IMR-90 (cell line): Measurements from ENCODE around the gene TMEM238. TPM values are rescaled to one million over a fixed set of nuclear protein-coding genes. Genes with fewer than 3 reads are reported as not detected.

Source experiments
- ATAC-seq: fragments of 200-7000 bp; cut with Tn5 transposase; 2 replicates; pipeline ENCODE4 v1.9.1; 2020; ENCODE audit warnings: low read depth, mild to moderate bottlenecking, moderate library complexity
- BruUV-seq: library from RNA; stranded (reverse); fragments of 400-500 nt; replicated peaks from 2 replicates; lab custom pipeline; 2021; lab: Mats Ljungman, UMichigan
- CTCF ChIA-PET: fragments of 300-600 bp; formaldehyde crosslinking; extraction: SDS; loops from one replicate; lab custom pipeline; 2021; ENCODE audit warnings: antibody characterized with exemption; lab: Yijun Ruan, JAX
- POLR2A ChIA-PET: fragments of 300-600 bp; sonication (Branson Sonifier 250); formaldehyde crosslinking; loops from one replicate; lab custom pipeline; 2022; ENCODE audit warnings: antibody characterized with exemption; ENCODE audit not compliant: unreplicated experiment; lab: Charles Lee
- DNase-seq: peaks from one replicate; pipeline ENCODE4 v3.0.0; 2013
- H2AFZ ChIP-seq: replicated peaks from 2 replicates; pipeline ENCODE3; 2013; ENCODE audit warnings: low read length, mild to moderate bottlenecking; ENCODE audit not compliant: poor library complexity
- H2AK5ac ChIP-seq: 2 replicates; pipeline ENCODE4 v1.6.1; 2013; ENCODE audit warnings: low read depth, low read length, inconsistent platforms
- H2AK9ac ChIP-seq: replicated peaks from 2 replicates; pipeline ENCODE3; 2013; ENCODE audit warnings: mild to moderate bottlenecking, low read depth, low read length, moderate library complexity; ENCODE audit not compliant: poor library complexity
- H2BK120ac ChIP-seq: 2 replicates; pipeline ENCODE4 v1.6.1; 2013; ENCODE audit warnings: low read depth, low read length, inconsistent platforms
- H2BK15ac ChIP-seq: 3 replicates; pipeline ENCODE4 v1.6.1; 2013; ENCODE audit warnings: low read depth, low read length, inconsistent platforms
- H2BK20ac ChIP-seq: 2 replicates; pipeline ENCODE4 v1.6.1; 2013; ENCODE audit warnings: low read depth, mild to moderate bottlenecking, inconsistent platforms, low read length, moderate library complexity
- H2BK5ac ChIP-seq: 2 replicates; pipeline ENCODE4 v1.6.1; 2013; ENCODE audit warnings: mild to moderate bottlenecking, low read depth, low read length, inconsistent platforms; ENCODE audit not compliant: poor library complexity, severe bottlenecking
- H3K14ac ChIP-seq: replicated peaks from 2 replicates; pipeline ENCODE4 v1.6.1; 2013; ENCODE audit warnings: low read depth, low read length, inconsistent platforms
- H3K18ac ChIP-seq: 2 replicates; pipeline ENCODE4 v1.6.1; 2013; ENCODE audit warnings: low read depth, low read length, control low read depth
- H3K23ac ChIP-seq: 2 replicates; pipeline ENCODE4 v1.6.1; 2013; ENCODE audit warnings: low read depth, low read length, inconsistent platforms
- H3K27ac ChIP-seq: 2 replicates; pipeline ENCODE4 v1.5.1; 2013; ENCODE audit warnings: mild to moderate bottlenecking, control low read depth, low read length; ENCODE audit not compliant: insufficient read depth
- H3K27me3 ChIP-seq: 2 replicates; pipeline ENCODE4 v1.6.1; 2013; ENCODE audit warnings: low read length; ENCODE audit not compliant: control insufficient read depth, insufficient read depth
- H3K36me3 ChIP-seq: 2 replicates; pipeline ENCODE4 v1.6.1; 2013; ENCODE audit warnings: low read length, mixed read lengths; ENCODE audit not compliant: control insufficient read depth, insufficient read depth
- H3K4ac ChIP-seq: 2 replicates; pipeline ENCODE4 v1.6.1; 2013; ENCODE audit warnings: low read depth, low read length, inconsistent platforms
- H3K4me1 ChIP-seq: 2 replicates; pipeline ENCODE4 v1.6.1; 2013; ENCODE audit warnings: low read length, mixed read lengths; ENCODE audit not compliant: control insufficient read depth, insufficient read depth
- H3K4me2 ChIP-seq: 2 replicates; pipeline ENCODE4 v1.6.1; 2013; ENCODE audit warnings: low read depth, mild to moderate bottlenecking, control low read depth, low read length, moderate library complexity
- H3K4me3 ChIP-seq: 2 replicates; pipeline ENCODE4 v1.5.1; 2013; ENCODE audit warnings: low read depth, mild to moderate bottlenecking, control low read depth, low read length, moderate library complexity; ENCODE audit not compliant: insufficient read depth
- H3K56ac ChIP-seq: 2 replicates; pipeline ENCODE4 v1.6.1; 2013; ENCODE audit warnings: low read length, inconsistent platforms; ENCODE audit not compliant: insufficient read depth; ENCODE audit errors: extremely low read depth
- H3K79me1 ChIP-seq, 2 experiments: 2 replicates each; pipeline ENCODE4 v1.6.1; 2013; ENCODE audit warnings: low read length in 2 of 2, inconsistent platforms in 1 of 2, low read depth in 1 of 2
- H3K9ac ChIP-seq: 2 replicates; pipeline ENCODE4 v1.6.1; 2013; ENCODE audit warnings: low read depth, low read length, control low read depth
- H3K9me1 ChIP-seq: 2 replicates; pipeline ENCODE4 v1.6.1; 2013; ENCODE audit warnings: low read length, inconsistent platforms; ENCODE audit not compliant: insufficient read depth
- H3K9me3 ChIP-seq: 2 replicates; pipeline ENCODE4 v1.6.1; 2013; ENCODE audit warnings: low read length; ENCODE audit not compliant: control insufficient read depth, insufficient read depth
- H4K20me1 ChIP-seq: 2 replicates; pipeline ENCODE4 v1.6.1; 2013; ENCODE audit warnings: low read length, inconsistent platforms; ENCODE audit not compliant: insufficient read depth
- H4K5ac ChIP-seq: 2 replicates; pipeline ENCODE4 v1.6.1; 2013; ENCODE audit warnings: mild to moderate bottlenecking, low read depth, low read length, control low read depth
- H4K8ac ChIP-seq, 2 experiments: 2 replicates each; pipeline ENCODE4 v1.6.1; 2013; ENCODE audit warnings: low read depth in 2 of 2, low read length in 2 of 2, control low read depth in 1 of 2, inconsistent platforms in 1 of 2
- H4K91ac ChIP-seq: 2 replicates; pipeline ENCODE4 v1.6.1; 2013; ENCODE audit warnings: low read depth, low read length, inconsistent platforms; ENCODE audit not compliant: insufficient read depth
- CEBPB ChIP-seq: IDR thresholded peaks from 2 replicates; pipeline ENCODE4 v1.6.1; 2012; ENCODE audit warnings: low read depth, low read length, improper control_type of control experiment
- CHD1 ChIP-seq: IDR thresholded peaks from 2 replicates; pipeline ENCODE4 v1.6.1; 2012; ENCODE audit warnings: low read depth, low read length, improper control_type of control experiment
- FOS ChIP-seq: fragments of 150-350 bp; IDR thresholded peaks from 2 replicates; pipeline ENCODE4 v1.6.1; 2016; ENCODE audit warnings: low read depth, low read length
- MAZ ChIP-seq: IDR thresholded peaks from 2 replicates; pipeline ENCODE4 v1.6.1; 2012; ENCODE audit warnings: low read depth, mild to moderate bottlenecking, low read length, improper control_type of control experiment, moderate library complexity, borderline replicate concordance
- POLR2A ChIP-seq: IDR thresholded peaks from 2 replicates; pipeline ENCODE4 v1.6.1; 2012; ENCODE audit warnings: mild to moderate bottlenecking, low read depth, low read length
- RFX5 ChIP-seq: IDR thresholded peaks from 2 replicates; pipeline ENCODE4 v1.8.0; 2012; ENCODE audit warnings: low read depth, mild to moderate bottlenecking, low read length, moderate library complexity
- USF2 ChIP-seq: fragments of 150-350 bp; IDR thresholded peaks from 2 replicates; pipeline ENCODE4 v1.6.1; 2017; ENCODE audit warnings: mild to moderate bottlenecking, antibody characterized with exemption, low read length, low read depth
- WGBS, 2 experiments: methylation state at CpG; one replicate each; pipeline versions ENCODE4 v1.1.5 to v1.1.7; 2013; ENCODE audit warnings: missing lambda C conversion rate in 2 of 2; ENCODE audit not compliant: insufficient read length in 1 of 2; ENCODE audit errors: extremely low coverage in 2 of 2; 5-methylcytosine and 5-hydroxymethylcytosine counted together
- dilution Hi-C: fragments of 300-500 bp; cut with HindIII; formaldehyde crosslinking; loops from one replicate; pipeline ENCODE4 v1.14.3; 2018; ENCODE audit warnings: low sequenced_read_pairs; ENCODE audit not compliant: unreplicated experiment
- in situ Hi-C: fragments of 300-500 bp; cut with MboI; formaldehyde crosslinking; loops from 3 replicates; pipeline ENCODE4 v1.14.3; 2019; ENCODE audit warnings: low sequenced_read_pairs, inconsistent platforms, mixed read lengths
- intact Hi-C: fragments of 100-400 bp; cut with micrococcal nuclease; formaldehyde crosslinking; loops from 2 replicates; pipeline ENCODE4 v1.10.0; 2022
- polyA plus RNA-seq, 3 experiments: library from polyadenylated mRNA; depleted of rRNA; stranded (reverse); fragments of >200 nt; gene quantifications; 2 replicates each; pipeline ENCODE4 v1.2.3, GENCODE V29; 2012; ENCODE audit warnings: low replicate concordance in 1 of 3
- total RNA-seq: library from RNA; depleted of rRNA; stranded (reverse); fragments of >200 nt; gene quantifications from 2 replicates; pipeline ENCODE4 v1.2.3, GENCODE V29; 2012

TMEM238 gene
- total and polyA plus RNA-seq, 2 of the 4 experiments (the other 2 are of a cell fraction): not detected

DNA sequence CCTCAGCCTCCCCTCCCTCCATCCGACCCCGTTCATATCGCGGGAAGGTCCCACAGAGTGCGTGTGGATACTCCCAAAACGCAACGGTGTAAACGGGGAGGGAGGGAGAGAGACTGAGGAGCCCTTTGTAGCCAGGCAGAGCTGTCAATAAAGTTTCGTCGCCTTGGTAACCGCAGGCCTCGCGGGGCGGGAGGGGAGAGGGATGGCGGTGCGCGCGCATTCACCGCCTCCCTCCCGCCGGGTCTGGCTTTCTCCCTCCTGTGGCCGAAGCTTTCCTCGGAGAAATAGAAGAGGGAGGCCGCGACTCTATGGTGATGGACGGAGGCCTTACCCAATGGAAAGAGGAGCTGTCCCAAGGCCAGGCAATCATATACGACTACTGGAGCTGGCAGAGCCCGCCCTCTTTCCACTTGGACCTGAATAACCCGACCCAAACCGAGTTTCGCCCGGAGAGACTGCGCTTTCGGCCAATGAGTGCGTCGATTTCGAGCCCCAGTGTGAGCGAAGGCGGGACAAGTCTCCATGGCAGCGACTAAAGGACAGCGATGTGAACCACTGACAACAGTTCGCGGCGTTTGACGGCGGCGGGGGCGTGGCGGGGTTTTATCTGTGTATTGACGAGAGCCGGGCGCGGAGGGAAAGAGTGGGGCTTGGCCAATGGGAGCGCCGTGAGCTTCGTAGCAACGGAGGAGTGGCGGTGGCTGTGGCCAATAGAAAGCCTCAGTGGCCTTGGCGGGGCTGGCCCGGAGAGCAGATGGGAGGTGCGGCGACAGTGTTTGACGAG lies 44.8 kb downstream of the TMEM238 start, which contains the start of gene KMT5C (continued):
- TF ChIP-seq FOS (peak; percentile 53; the same call in 1 of the 2 replicates), CEBPB (no peak), MAZ (peak; percentile 98)

DNA sequence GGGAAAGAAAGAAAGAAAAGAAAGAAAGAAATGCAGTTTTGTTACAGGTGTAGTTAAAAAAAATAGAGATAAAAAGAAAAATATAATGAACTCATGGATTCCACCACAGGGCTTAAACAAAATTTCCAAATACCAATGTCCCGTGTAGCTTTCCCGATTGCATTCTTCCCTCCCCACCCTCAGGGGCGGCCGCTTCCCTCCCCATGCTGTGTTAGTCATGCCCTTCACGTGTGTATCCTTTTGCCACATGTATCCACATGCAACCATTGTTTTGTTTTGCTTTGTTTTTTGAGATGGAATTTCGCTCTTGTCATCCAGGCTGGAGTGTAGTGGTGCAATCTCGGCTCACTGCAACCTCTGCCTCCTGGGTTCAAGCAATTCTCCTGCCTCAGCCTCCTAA lies 48.0 kb downstream of the TMEM238 start:
- H3K4me3 ChIP-seq: no peak overlapping the region
- peaks cover 8% of the 10 kb centered on the region for H3K27me3 ChIP-seq
- peaks cover 4% of the 10 kb centered on the region; the same call in 1 of the 2 replicates for H3K9me1 ChIP-seq
- H3K27ac ChIP-seq: no peak overlapping the region
- no CpG with 5 or more reads among the region's 7 CpGs for WGBS, 2 experiments
- no peak overlapping the region for H3K14ac ChIP-seq
- no peak overlapping the region for H2BK15ac ChIP-seq
- TF ChIP-seq RFX5 (no peak), USF2 (no peak), FOS (no peak), CHD1 (no peak), POLR2A (no peak)
- no peak overlapping the region for H3K18ac ChIP-seq
- H3K36me3 ChIP-seq: no peaks in the 10 kb centered on the region
- POLR2A ChIA-PET: no interaction called here
- DNase-seq (no peak), ATAC-seq (no peak)
- no peak overlapping the region for H4K91ac ChIP-seq
- H4K8ac ChIP-seq: no peak overlapping the region
- H2AK5ac ChIP-seq: no peak overlapping the region
- no peak overlapping the region for H3K9ac ChIP-seq
- dilution Hi-C loops (no loop called here), in situ Hi-C loops (no loop called here), intact Hi-C loops (no loop called here)
- no peaks in the 10 kb centered on the region for H3K9me3 ChIP-seq
- no peak overlapping the region for H2BK20ac ChIP-seq
- no peak overlapping the region for H4K5ac ChIP-seq
- no peak overlapping the region for H2AK9ac ChIP-seq
- CTCF ChIA-PET: no interaction called here
- no peak overlapping the region for H3K23ac ChIP-seq
- peaks cover 4% of the 10 kb centered on the region for H3K4me1 ChIP-seq
- H3K79me1 ChIP-seq: peaks cover 0 to 9% of the 10 kb centered on the region in 2 experiments; a peak in 1 of 4 replicates
- BruUV-seq: no TSS peak
- H2AFZ ChIP-seq: no peak overlapping the region
- H4K20me1 ChIP-seq: no peaks in the 10 kb centered on the region
- no peak overlapping the region for H2BK5ac ChIP-seq
- no peak overlapping the region for H3K56ac ChIP-seq
- no peak overlapping the region for H3K4me2 ChIP-seq
- no peak overlapping the region for H3K4ac ChIP-seq
- no peak overlapping the region for H2BK120ac ChIP-seq
